Measurements from ENCODE around the gene STAM.
"Not testable (repeated sequence)": the region's sequence is repeated elsewhere in the genome, so short reads cannot be mapped to it uniquely, and the experiment has no call there.

Gene STAM

DNA sequence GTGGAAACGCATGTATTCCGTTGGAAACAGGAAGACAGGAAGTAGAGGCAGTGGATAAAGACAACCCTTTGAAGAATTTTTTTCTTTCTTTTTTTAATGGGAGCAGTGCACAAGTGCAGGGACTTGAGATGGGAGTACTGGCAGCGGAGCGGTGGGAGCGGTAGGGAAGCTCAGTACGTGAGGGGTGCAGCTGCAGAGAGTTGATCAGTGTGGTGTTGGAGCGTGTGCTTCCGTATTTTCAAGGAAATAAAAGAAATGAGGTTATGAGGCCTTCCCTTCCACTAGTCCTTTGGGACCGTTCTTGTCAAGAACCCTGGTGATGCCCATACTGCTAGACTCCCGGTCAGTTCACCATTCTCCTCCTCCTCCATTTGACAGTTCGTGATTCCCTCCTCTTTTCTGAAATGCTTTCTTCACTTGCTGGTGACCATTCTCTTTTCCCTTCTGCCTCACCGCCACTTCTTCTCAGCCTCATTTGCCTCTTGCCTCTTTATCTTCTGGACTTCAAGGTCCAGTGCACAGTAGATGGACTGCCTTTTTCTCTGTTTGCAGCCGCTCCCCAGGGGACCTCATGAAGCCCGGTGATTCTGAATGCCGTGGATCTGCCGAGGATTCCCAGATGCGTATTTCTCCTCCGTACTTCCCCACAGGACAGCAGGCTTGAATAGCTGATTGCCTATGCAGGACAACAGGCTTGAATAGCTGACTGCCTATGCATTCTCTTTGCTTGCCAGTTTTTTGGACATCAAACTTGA, 68.9 kb downstream of the STAM start:
- Histone ChIP-seq H3K4me3 (no peak overlapping the region), H3K27ac (no peak overlapping the region)

DNA sequence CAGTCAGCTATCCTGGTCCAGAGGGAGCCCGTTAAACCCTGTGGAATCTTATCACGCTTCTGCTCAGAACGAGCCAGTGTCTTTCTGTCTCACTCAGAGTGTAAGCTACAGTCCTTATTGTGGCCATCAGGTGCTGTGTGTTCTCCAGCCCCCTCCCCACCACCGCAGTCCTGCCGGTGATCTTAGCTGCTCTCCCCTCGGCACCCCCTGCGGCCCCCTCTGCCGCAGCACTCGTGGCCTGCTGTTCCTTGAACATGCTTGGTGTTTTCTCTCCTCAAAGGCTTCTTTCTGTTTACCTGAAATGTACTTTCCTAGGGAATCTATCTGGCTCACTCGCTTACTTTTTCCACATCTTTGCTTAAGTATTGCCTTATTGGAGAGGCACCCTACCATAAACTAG, 69.8 kb downstream of the STAM start:
- H3K4me3 ChIP-seq, result no peak overlapping the region

DNA sequence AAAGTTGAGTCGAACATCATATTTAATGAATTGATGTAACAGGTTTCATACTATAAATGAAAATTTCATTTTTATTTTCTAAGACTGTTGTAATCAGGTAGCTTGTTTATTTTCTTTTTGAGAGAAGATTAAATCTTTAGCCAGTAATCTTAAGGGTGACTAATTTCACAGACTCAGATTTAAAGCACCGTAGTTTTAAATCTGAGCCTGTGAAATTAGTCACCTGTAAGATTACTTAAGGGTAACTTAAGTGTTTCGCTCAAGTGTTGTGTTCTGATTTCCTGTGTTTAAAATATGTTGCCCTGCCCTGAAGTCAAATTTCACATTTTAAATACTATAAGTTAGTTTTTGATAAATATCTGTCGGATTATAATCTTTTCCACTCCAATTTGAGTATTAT, 72.2 kb downstream of the STAM start:
- no peak overlapping the region for H3K27ac ChIP-seq
- no peak overlapping the region for H3K4me3 ChIP-seq

More for the DNA sequence above, 69.8 kb downstream of the STAM start:
- H3K27ac ChIP-seq, result no peak overlapping the region

DNA sequence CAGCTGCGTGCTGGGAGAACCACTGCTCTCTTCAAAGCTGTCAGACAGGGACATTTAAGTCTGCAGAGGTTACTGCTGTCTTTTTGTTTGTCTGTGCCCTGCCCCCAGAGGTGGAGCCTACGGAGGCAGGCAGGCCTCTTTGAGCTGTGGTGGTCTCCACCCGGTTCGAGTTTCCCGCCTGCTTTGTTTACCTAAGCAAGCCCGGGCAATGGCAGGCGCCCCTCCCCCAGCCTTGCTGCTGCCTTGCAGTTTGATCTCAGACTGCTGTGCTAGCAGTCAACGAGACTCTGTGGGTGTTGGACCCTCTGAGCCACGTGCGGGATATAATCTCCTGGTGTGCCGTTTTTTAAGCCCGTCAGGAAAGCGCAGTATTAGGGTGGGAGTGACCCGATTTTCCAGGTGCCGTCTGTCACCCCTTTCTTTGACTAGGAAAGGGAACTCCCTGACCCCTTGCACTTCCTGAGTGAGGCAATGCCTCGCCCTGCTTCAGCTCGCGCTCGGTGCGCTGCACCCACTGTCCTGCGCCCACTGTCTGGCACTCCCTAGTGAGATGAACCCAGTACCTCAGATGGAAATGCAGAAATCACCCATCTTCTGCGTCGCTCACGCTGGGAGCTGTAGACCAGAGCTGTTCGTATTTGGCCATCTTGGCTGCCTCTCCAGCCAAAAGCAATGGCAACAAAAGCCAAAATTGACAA, 78.5 kb downstream of the STAM start:
- not testable (repeated sequence) for H3K27ac ChIP-seq, H3K4me3 ChIP-seq

DNA sequence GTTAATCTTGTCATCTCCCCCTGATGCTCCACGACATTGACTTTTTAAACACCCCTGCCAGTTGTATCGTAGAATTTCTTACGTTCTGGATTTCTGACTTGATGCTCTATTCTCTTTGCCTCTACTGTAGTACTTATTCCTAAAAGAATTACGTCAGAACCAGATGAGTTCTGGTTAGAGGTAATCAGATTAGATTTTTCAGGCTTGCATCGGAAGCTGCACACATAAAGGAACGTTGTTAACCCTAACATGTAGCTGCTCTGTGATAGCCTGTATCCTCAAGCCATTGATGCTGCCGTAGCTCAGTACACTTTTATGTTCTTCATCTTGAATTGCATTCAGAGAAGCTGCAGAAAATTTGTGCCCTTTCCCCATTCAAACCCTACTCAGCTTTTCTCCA, 81.8 kb downstream of the STAM start:
- Histone ChIP-seq H3K27ac (no peak overlapping the region), H3K4me3 (no peak overlapping the region)

DNA sequence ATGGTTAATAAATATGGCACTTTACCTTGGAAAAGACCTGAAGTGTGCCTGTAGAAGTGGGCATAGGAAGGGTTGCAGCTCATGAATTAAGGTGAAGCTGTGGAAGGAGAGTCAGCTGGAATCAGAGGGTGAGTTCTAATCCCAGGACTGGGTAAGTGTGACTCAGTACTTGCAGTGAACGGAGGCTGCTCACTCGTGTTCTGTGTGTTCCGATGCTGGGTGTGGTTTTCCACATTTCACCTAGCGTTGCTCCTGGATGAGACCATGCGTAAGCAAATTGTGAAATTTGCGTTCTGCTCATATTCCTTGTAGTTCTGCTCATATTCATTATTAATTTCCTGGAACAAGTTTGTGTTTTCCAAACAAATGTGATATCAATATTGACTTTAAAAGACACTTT, 85.7 kb downstream of the STAM start:
- no peak overlapping the region for H3K27ac ChIP-seq
- no peak overlapping the region for H3K4me3 ChIP-seq

DNA sequence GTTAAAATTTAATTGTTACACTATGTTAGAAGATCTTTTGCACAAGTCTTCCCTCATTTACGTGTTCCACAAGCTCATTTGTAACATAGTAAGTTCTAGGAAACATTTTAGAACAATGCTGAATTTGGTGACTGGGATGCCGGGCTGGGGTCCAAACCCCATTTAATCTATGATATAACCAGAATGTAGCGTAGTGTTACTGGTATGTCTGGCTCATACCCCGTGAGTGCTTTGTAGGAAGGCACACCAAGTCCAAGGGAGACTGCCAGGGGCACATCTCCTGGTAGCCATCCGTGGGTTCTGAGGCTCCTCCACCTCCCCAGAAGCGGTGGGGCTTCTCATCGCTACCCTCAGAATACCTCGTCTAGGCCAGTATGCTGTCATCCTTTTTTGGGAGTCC, 86.7 kb downstream of the STAM start:
- Histone ChIP-seq H3K4me3 (no peak overlapping the region), H3K27ac (no peak overlapping the region)

DNA sequence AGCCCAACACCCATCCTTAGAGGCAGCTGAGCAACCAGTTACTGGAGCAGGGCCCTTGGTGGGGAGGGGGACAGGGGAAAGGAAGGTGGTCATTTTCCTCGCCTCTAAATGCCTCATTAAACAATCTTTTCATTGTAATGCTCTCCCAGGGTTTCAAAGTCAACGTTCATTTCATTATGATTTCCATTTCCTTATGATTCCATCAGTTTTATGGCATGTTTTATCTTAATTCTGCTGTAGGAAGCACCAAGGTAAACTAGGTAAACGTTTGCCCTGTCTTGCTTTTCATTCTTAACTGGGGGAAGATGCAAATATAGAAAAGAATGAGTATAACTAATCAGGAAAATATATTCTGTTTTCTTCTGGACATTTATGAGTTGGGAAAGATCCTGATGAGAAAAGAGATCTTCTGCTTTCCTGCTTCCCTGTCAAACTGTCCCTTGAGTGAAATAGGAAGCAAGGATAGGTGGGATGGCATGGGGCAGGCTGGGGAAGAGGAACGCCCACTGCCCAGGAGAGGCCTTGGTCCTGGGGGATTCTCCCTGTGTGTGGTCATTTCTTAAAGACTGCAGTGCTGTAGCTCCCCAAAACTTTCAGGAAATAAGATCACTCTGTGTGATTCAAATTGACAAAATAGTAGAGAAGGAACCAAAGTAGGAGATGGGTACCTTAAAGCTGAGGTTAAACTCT, 87.5 kb downstream of the STAM start:
- no peak overlapping the region for H3K27ac ChIP-seq
- H3K4me3 ChIP-seq, result no peak overlapping the region

DNA sequence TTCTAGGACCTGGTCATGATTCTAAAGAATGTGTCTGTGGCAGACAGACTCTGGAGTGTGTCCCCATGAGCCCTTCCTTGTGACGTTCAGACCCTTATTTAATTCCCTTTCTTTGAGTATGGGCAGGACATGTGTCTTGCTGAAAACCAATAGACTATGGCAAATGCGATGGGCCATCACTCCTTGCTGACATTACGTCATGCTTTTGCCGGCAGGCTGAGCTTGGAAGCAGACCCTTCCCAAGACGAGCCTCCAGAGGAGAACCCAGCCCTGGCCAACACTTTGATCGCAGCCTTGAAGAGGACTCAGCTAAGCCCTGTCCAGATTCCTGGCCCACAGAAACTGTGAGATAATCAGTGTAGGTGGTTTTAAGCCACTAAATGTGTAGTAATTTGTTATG, 89.7 kb downstream of the STAM start:
- Histone ChIP-seq H3K27ac (no peak overlapping the region), H3K4me3 (no peak overlapping the region)

DNA sequence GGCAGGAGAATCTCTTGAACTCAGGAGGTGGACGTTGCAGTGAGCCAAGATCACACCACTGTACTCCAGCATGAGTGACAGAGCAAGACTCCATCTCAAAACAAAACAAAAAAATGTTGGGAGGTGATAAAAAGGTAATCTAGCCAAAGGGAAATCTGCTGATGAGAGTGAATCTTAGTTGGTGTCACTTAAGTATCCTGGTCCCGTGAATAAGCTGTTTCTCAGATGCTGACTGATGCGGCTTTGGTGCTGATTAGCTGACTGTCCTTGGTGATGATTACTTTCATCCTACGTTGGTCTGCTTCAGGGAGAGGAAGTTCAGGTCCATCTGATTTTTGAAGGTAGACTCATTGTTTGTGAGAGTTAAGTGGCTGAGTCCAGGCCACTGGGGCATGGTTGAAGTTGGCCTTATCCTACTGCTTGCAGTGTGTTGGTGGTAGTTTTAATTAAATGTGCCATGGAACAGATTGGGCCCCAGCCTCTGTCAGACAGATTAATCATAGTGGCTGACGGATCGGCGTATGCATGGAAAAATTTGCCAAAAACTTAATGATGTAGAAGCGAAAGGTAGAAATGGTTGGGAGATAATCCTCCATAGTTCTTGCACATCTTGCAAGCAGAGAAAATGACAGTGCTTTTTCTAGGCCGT, 90.6 kb downstream of the STAM start:
- H3K4me3 ChIP-seq, result no peak overlapping the region
- no peak overlapping the region for H3K27ac ChIP-seq

DNA sequence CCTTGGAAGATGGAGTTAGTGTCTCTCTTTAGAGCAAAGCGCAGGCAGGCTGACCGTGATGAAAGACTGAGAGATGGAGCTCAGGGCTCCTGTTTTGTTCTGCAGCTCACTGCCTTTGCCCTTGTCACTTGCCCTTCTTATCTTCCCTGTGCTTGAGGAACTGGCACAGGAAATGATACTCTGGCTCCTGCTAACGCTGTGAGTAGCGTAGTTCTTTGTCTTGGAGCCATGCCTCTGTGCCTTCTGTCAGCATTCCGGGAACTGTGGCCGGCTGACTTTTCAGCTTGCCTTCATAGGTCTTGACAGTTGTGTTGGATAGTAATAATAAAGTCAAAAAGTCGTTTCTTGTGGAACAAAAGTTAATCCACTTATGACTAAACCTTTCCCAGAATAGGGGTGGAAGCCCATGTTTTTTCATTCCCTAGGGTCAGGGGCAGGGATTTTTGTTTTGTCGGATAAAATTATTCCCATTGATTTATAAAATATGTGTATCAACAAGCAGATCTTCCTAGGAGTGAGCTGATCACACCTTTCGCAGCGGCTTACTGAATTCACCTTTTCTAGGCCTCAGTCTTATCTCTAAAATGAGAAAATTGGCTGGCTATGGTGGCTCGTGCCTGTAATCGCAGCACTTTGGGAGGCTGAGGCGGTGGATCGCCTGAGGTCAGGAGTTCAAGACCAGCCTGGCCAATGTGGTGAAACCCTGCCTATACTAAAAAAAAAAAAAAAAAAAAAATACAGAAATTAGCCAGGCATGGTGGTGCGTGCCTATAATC, 91.4 kb downstream of the STAM start:
- H3K27ac ChIP-seq, result no peak overlapping the region
- no peak overlapping the region for H3K4me3 ChIP-seq

DNA sequence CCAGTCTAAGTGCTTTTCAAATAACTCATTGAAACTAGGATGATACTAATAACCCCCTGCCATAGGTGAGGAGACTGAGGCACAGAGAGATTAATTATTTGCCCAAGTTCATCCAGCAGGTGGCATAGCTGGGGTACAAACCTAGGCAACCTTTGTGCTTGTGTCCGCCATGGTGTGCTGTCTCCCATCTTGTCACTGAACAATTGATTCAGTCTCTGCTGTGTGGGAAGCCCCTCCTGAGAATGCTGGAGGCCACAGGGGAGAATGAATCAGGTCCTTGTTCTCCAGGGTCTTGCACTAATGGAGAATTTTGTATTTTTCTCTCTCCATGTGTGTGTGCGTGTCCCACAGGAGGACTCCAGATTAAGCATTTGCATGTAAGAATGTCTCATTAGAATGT, 92.3 kb downstream of the STAM start:
- H3K27ac ChIP-seq, result no peak overlapping the region
- H3K4me3 ChIP-seq, result no peak overlapping the region

DNA sequence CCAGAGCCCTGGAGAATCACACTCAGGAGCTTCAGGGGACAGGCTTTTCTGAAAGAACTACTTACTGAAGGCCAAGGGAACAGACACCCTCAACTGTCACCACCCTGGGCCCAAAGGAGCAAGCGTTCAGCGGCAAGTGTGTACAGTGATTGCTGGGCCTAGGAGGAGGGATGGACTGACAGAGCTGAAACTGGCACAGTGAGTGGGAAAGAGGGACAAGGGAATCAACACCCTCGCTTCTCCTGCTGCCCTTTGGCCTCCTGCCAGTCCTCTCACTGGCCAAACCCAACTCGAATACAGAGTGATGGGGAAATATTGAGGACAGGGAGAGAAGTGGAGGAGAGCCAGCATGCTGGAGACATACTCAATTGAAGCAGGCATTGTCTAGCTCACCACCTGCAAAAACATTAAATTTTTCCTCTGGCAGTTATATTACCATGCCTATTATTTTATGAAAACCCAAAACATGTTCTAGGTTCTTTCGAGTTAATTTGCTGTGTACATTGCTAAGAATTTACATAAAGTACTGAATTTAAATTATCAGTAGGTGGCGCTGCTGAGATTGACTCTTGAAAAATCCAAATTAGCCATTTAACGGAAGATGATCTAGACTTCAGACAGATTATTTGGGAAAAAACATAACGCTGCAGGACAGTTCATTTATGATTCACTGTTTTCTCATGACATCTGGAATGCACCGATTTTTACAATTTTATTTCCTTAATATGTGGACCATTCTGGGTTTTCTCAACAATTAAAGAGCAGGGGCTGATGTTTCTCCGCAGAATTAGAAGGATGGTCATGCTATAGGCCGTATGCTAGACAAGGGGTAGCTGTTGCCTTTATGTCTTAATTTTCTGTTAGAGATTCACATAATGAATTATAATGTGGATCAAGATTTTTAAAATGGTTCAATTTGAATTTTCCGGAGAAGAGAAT, 93.3 kb downstream of the STAM start:
- Histone ChIP-seq H3K27ac (no peak overlapping the region), H3K4me3 (no peak overlapping the region)

DNA sequence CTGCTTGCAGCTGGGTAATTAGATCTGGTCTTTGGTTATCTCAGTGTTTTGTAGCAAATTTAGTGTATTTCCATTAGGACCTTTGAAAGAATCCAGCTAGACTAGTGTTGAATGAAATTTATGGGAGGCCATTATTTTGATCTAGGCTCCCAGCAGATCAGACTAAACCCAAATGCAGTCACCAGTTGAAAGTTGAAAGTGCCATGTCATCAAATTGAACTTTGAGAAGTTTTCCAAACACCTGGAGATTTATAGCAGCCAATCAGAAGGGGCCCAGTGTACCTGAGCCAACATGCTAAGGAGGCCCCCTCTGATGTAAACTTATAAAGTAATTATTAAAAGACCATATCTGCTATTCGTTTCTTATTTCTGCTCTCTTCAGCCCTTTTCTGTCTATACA, 96.7 kb downstream of the STAM start:
- no peak overlapping the region for H3K27ac ChIP-seq

DNA sequence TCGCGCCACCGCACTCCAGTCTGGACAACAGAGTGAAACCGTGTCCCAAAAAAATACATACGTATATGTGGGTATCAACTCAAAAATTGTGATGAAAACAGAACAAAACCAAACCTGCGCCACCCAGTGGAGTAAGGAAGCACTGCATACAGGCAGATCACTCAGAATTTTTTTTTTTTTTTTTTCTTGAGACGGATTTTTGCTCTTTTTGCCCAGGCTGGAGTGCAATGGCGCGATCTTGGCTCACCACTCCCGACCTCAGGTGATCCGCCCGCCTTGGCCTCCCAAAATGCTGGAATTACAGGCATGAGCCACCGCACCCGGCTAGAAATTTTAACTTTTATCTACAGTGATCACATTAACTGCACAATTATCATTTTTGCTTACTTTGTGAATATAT, 99.0 kb downstream of the STAM start:
- no peak overlapping the region for H3K4me3 ChIP-seq
- H3K27ac ChIP-seq, result no peak overlapping the region

More for the DNA sequence above, 96.7 kb downstream of the STAM start:
- H3K4me3 ChIP-seq, result no peak overlapping the region

DNA sequence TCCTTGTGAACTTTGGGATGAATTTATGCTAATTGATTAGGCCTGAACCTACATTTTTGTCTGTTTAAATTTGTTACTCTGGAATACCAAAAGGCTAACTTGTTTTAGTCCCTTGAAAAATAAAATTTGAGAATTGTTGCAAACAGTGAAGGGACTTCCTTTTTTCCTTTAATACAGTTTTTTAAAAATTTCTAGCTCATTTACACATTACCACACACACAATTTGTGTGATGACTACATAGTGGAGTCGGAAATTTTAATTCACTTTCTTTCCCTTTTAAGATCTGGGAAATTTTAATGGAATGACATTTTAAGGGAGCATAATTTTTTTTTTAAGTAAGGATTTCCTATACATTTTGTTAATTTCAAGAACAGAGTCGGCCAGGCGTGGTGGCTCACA, 99.5 kb downstream of the STAM start:
- H3K27ac ChIP-seq, result no peak overlapping the region
- no peak overlapping the region for H3K4me3 ChIP-seq

DNA sequence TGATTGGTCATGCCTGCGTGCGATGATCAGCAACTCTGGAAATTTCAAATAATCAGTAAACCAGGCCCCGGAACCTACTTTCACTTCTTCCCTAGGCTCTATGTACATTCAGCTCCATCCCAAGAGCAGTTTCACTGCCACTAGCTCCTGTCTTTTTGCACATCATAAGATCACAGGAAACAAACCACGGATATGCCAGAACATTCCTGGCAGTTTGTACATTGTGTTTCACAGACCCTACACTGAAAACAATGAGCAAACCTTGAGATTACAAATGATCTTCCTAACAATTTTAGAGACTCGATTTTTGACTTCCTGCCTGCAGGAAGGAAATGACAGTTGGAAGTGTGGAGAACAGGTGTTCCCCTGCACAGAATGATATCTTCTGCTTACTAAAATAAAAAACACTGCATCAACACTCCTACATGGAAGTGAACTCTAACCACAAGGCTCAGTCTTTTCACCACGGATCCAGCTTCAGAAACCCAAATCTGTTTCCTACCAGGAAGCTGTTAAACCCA, 100.5 kb downstream of the STAM start:
- Histone ChIP-seq H3K4me3 (no peak overlapping the region), H3K27ac (peak overlapping the region in 1 of 21 experiments; percentile 11)

DNA sequence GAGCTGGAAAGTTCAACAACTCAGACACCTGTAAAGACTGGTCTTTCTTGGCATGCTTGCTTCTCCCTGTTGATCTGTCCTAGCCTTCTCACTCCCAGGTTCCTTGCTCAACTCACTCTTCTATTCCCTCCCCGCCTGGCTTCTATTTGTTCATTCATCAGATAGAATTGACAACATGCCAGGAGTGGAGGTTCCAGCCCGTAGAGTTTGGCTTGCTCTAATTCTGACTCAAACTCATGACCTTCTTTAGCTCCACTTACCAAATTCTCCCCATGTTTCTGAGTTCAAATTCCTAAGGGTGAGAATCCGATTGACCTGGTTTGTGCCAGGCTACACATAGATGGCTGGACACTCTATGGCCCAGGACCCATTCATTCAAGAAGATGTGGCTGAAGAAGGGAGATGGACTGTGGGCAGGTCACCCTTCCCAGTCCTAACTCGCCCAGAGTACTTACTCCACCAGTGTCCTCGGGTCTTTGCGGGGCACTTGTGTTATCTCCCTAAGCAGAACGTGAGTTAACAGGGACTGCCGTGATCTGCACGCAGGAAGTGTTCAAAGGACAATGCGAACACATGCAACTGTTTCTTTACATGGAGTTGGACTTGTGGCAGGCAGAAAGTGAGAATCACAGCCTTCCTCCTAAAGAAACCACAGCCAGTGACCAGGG, 104.1 kb downstream of the STAM start:
- no peak overlapping the region for H3K27ac ChIP-seq
- no peak overlapping the region for H3K4me3 ChIP-seq

All from skin epidermis (tissue), 12 donors.